ENCODE data around the gene U2SURP.

DNA sequence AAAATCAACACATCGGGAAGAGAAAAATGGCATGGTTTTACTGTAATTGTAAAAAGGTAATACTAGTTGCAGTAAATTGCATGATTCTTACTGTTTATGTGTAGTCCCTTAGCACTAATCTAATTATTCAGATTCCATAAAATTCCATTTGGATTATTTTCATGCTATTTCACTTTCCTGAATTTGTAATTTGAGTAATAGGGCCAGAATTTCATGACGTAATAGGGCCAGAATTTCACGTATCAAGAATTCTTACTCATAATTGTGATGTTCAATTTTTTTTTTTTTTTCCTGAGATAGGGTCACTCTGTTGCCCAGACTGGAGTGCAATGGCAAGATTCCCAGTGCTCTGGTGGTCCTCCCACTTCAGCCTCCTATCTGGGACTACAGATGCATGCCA lies 2.9 kb upstream of the U2SURP start:
- TF ChIP-seq CTCF (IDR thresholded peaks at IDR 0.05), result no peak
- TF ChIP-seq EZH2 (IDR thresholded peaks at IDR 0.05; ENCODE audit: borderline replicate concordance, insufficient read depth, low read depth, low read length, poor library complexity, severe bottlenecking), result no peak
